ACC112 (cell line): ENCODE data around the gene FOXL3.

Experiments used
- H2AFZ ChIP-seq: fragments of 200-600 bp; sonication (generic); one replicate; pipeline ENCODE4 v1.6.0; 2017; ENCODE audit warnings: antibody characterized with exemption, low read length; ENCODE audit not compliant: unreplicated experiment
- H3K27ac ChIP-seq: fragments of 200-600 bp; sonication (generic); 2 replicates; pipeline ENCODE4 v1.5.1; 2014; ENCODE audit warnings: low read depth, mild to moderate bottlenecking, antibody characterized with exemption, low read length, moderate library complexity
- H3K27me3 ChIP-seq: fragments of 200-600 bp; sonication (generic); 2 replicates; pipeline ENCODE4 v1.6.1; 2014; ENCODE audit warnings: mild to moderate bottlenecking, antibody characterized with exemption, low read length, moderate library complexity, mixed read lengths; ENCODE audit not compliant: insufficient read depth
- H3K36me3 ChIP-seq: fragments of 200-600 bp; sonication (generic); 2 replicates; pipeline ENCODE4 v1.6.1; 2016; ENCODE audit warnings: mild to moderate bottlenecking, antibody characterized with exemption, low read length, moderate library complexity, mixed read lengths; ENCODE audit not compliant: insufficient read depth
- H3K4me1 ChIP-seq: fragments of 200-600 bp; sonication (generic); one replicate; pipeline ENCODE4 v1.6.1; 2016; ENCODE audit warnings: low read length, mixed read lengths; ENCODE audit not compliant: insufficient read depth, unreplicated experiment, control insufficient read depth
- H3K4me3 ChIP-seq: fragments of 200-600 bp; sonication (generic); 2 replicates; pipeline ENCODE4 v1.5.1; 2014; ENCODE audit warnings: mild to moderate bottlenecking, low read depth, low read length
- H3K79me2 ChIP-seq: fragments of 200-600 bp; sonication (generic); one replicate; pipeline ENCODE4 v1.6.0; 2016; ENCODE audit warnings: low read length; ENCODE audit not compliant: control insufficient read depth, unreplicated experiment, insufficient read depth

Gene FOXL3

GRCh38 chr7:255721-256361 lies 34.1 kb upstream of the FOXL3 start:
- H3K4me3 ChIP-seq: no peak overlapping the region
- no peaks in the 10 kb centered on the region for H3K27me3 ChIP-seq
- no peaks in the 10 kb centered on the region for H3K79me2 ChIP-seq
- H2AFZ ChIP-seq: no peak overlapping the region
- H3K27ac ChIP-seq: no peak overlapping the region
- H3K36me3 ChIP-seq: peaks cover 91% of the 10 kb centered on the region
- no peaks in the 10 kb centered on the region for H3K4me1 ChIP-seq

GRCh38 chr7:256461-256940 lies 33.5 kb upstream of the FOXL3 start:
- H2AFZ ChIP-seq: no peak overlapping the region
- no peaks in the 10 kb centered on the region for H3K79me2 ChIP-seq
- peaks cover 91% of the 10 kb centered on the region for H3K36me3 ChIP-seq
- no peak overlapping the region for H3K27ac ChIP-seq
- H3K4me1 ChIP-seq: no peaks in the 10 kb centered on the region
- no peaks in the 10 kb centered on the region for H3K27me3 ChIP-seq
- H3K4me3 ChIP-seq: no peak overlapping the region

- no peak overlapping the region for H3K4me3 ChIP-seq
- H3K36me3 ChIP-seq: peaks cover 91% of the 10 kb centered on the region
- no peaks in the 10 kb centered on the region for H3K4me1 ChIP-seq
- no peak overlapping the region for H3K27ac ChIP-seq
- no peaks in the 10 kb centered on the region for H3K79me2 ChIP-seq
- H3K27me3 ChIP-seq: no peaks in the 10 kb centered on the region
- no peak overlapping the region for H2AFZ ChIP-seq
Observed at GRCh38 chr7:256981-257646, 32.9 kb upstream of the FOXL3 start.

GRCh38 chr7:257647-257992 lies 32.4 kb upstream of the FOXL3 start:
- no peak overlapping the region for H2AFZ ChIP-seq
- no peak overlapping the region for H3K27ac ChIP-seq
- H3K4me3 ChIP-seq: no peak overlapping the region
- peaks cover 86% of the 10 kb centered on the region for H3K36me3 ChIP-seq
- H3K79me2 ChIP-seq: no peaks in the 10 kb centered on the region
- H3K4me1 ChIP-seq: no peaks in the 10 kb centered on the region
- no peaks in the 10 kb centered on the region for H3K27me3 ChIP-seq

- Histone ChIP-seq H3K4me3 (no peak overlapping the region), H3K27ac (no peak overlapping the region), H2AFZ (no peak overlapping the region), H3K4me1 (no peaks in the 10 kb centered on the region), H3K36me3 (peaks cover 77% of the 10 kb centered on the region), H3K79me2 (no peaks in the 10 kb centered on the region), H3K27me3 (no peaks in the 10 kb centered on the region)
Observed at GRCh38 chr7:258476-259190, 31.3 kb upstream of the FOXL3 start.

- H2AFZ ChIP-seq: no peak overlapping the region
- H3K4me3 ChIP-seq: no peak overlapping the region
- no peak overlapping the region for H3K27ac ChIP-seq
- H3K4me1 ChIP-seq: no peaks in the 10 kb centered on the region
- H3K27me3 ChIP-seq: no peaks in the 10 kb centered on the region
- no peaks in the 10 kb centered on the region for H3K79me2 ChIP-seq
- H3K36me3 ChIP-seq: peaks cover 75% of the 10 kb centered on the region
Observed at GRCh38 chr7:259191-259505, 30.8 kb upstream of the FOXL3 start.

- H3K4me1 ChIP-seq: no peaks in the 10 kb centered on the region
- peaks cover 68% of the 10 kb centered on the region for H3K36me3 ChIP-seq
- H3K79me2 ChIP-seq: no peaks in the 10 kb centered on the region
- no peak overlapping the region for H3K27ac ChIP-seq
- no peak overlapping the region for H2AFZ ChIP-seq
- no peak overlapping the region for H3K4me3 ChIP-seq
- H3K27me3 ChIP-seq: no peaks in the 10 kb centered on the region
Observed at GRCh38 chr7:259751-260405, 30.1 kb upstream of the FOXL3 start.

GRCh38 chr7:260441-261281 lies 29.3 kb upstream of the FOXL3 start:
- Histone ChIP-seq H3K79me2 (no peaks in the 10 kb centered on the region), H3K27ac (no peak overlapping the region), H3K4me1 (no peaks in the 10 kb centered on the region), H3K4me3 (no peak overlapping the region), H3K27me3 (no peaks in the 10 kb centered on the region), H2AFZ (no peak overlapping the region), H3K36me3 (peaks cover 60% of the 10 kb centered on the region)

GRCh38 chr7:261341-262250 lies 28.4 kb upstream of the FOXL3 start:
- no peak overlapping the region for H3K4me3 ChIP-seq
- no peaks in the 10 kb centered on the region for H3K4me1 ChIP-seq
- no peak overlapping the region for H3K27ac ChIP-seq
- peaks cover 51% of the 10 kb centered on the region for H3K36me3 ChIP-seq
- no peaks in the 10 kb centered on the region for H3K79me2 ChIP-seq
- H3K27me3 ChIP-seq: no peaks in the 10 kb centered on the region
- H2AFZ ChIP-seq: no peak overlapping the region
